Chondrocyte (in vitro differentiated cells): Measurements from ENCODE around the gene TEX2. TPM values are rescaled to one million over a fixed set of nuclear protein-coding genes. Genes with fewer than 3 reads are reported as not detected.
"Not testable (repeated sequence)": the region's sequence is repeated elsewhere in the genome, so short reads cannot be mapped to it uniquely, and the experiment has no call there.

Experiments used
- DNase-seq: peaks from one replicate; pipeline ENCODE4 v3.0.0; 2021; ENCODE audit warnings: mixed read lengths, low spot score
- H3K27ac Mint-ChIP-seq: one replicate; pipeline ENCODE4 v1.8.0; 2021; ENCODE audit warnings: mild to moderate bottlenecking, moderate library complexity, mixed read lengths; ENCODE audit not compliant: unreplicated experiment
- H3K27me3 Mint-ChIP-seq: 2 replicates; pipeline ENCODE4 v1.8.0; 2021; ENCODE audit warnings: low read depth, mixed read lengths
- H3K36me3 Mint-ChIP-seq: 2 replicates; pipeline ENCODE4 v1.8.0; 2021; ENCODE audit warnings: low read depth, mixed read lengths
- H3K4me1 Mint-ChIP-seq: 2 replicates; pipeline ENCODE4 v1.8.0; 2021; ENCODE audit warnings: low read depth, mild to moderate bottlenecking, mixed read lengths
- H3K4me3 Mint-ChIP-seq: one replicate; pipeline ENCODE4 v1.8.0; 2021; ENCODE audit warnings: mild to moderate bottlenecking, moderate library complexity, mixed read lengths; ENCODE audit not compliant: unreplicated experiment
- H3K9me3 Mint-ChIP-seq: 2 replicates; pipeline ENCODE4 v1.8.0; 2021; ENCODE audit warnings: low read depth, mixed read lengths
- CTCF ChIP-seq: fragments of 200-600 bp; sonication (generic); IDR thresholded peaks from 2 replicates; pipeline ENCODE4 v1.5.0; 2021; ENCODE audit warnings: antibody characterized with exemption, mild to moderate bottlenecking, moderate library complexity
- total RNA-seq: library from RNA; stranded (reverse); gene quantifications from 3 replicates; pipeline ENCODE4 v1.2.1, GENCODE V29; 2021

Gene TEX2
- total RNA-seq, 1 donor from 2014 or later: 47.3 TPM

GRCh38 chr17:64124609-64125008 lies 138.5 kb downstream of the TEX2 start:
- Mint-ChIP-seq H3K27ac (no peak overlapping the region), H3K36me3 (no peaks in the 10 kb centered on the region), H3K9me3 (no peaks in the 10 kb centered on the region), H3K4me1 (peaks cover 42% of the 10 kb centered on the region), H3K4me3 (no peak overlapping the region), H3K27me3 (no peaks in the 10 kb centered on the region)
- no peak for TF ChIP-seq CTCF
- DNase-seq: no peak

DNA sequence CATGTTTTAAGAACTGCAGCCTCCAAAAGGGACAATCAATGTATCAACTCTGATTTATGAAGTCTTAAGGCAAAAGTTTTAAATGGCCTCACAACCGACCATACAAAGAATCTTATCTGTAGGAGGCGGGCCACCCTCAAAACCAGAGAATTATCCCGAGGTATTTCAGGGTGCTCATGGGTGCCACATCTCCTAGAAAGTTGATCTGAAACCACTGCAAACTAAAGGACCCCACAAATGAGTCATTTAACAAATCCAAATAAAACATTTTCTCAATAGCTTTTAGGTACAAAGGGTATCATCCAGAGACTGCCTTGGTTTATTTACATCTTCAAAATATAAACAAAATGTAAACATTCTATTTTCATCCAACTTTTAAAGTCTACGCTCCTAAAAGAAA lies 139.9 kb downstream of the TEX2 start:
- DNase-seq: no peak
- Mint-ChIP-seq H3K36me3 (no peaks in the 10 kb centered on the region), H3K27me3 (no peaks in the 10 kb centered on the region), H3K9me3 (no peaks in the 10 kb centered on the region), H3K27ac (no peak overlapping the region), H3K4me1 (peaks cover 39% of the 10 kb centered on the region), H3K4me3 (no peak overlapping the region)
- TF ChIP-seq CTCF: no peak

DNA sequence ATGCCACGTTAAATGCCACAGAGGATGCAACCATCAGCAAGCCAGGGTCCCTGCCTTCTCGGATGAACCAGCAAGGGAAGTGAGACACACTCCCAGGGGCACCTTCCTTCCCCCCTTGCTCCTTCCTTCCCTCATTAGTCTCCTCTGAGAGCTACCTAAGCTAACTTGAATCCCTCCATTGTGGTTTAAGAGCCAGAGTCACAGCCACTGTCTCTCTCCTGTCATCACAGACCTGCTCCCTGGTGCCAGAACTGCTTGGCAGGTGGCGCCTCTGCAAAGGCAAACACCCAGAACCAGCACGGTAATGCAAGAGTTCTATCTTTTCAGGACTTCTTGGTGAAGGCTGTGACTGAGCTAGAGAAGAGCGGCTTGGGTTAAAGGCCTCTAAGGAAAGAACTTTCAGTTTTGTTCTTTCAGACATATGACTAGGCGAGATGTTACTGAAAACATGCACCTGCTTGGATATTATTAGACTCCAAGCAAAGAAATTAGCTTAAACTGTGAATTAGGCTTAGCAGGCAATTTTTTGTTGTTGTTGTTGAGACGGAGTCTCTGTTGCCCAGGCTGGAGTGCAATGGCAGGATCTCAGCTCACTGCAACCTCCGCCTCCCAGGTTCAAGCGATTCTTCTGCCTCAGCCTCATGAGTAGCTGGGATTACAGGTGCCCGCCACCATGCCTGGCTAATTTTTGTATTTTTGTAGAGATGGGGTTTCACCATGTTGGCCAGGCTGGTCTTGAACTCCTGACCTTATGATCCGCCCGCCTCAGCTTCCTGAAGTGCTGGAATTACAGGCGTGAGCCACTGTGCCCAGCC lies 141.9 kb downstream of the TEX2 start:
- not testable (repeated sequence) for H3K27ac Mint-ChIP-seq, H3K4me3 Mint-ChIP-seq, H3K27me3 Mint-ChIP-seq, H3K36me3 Mint-ChIP-seq, DNase-seq, H3K9me3 Mint-ChIP-seq
- peaks cover 35% of the 10 kb centered on the region for H3K4me1 Mint-ChIP-seq

DNA sequence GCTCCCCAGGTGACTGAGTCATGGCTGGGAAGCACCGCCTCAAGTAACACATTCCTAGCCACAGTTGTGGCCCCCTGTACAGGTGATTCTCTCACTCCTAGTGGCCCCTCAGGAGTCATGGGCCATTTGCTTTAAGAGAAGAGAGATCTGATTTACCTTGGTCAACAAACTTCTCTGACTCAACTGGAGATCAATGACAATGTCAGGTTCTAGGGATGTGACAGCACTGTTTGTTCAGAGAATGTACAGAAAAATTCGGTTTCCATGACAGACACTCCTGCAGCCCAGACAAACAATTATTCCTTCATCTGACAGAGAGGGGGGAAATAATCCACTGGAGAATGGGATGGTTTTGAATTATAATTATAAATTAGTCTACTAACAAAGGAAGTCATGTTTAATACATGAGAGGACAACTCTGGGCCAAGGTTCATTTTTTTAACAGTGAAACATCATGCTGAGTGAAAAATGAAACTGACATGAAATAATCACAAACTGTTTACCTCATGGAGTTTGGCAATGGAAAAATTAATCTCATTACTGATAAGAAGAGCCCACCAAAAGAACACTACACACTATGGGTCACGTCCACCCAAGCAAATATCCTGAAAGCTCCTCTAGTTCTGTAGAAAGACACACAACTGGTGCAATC lies 142.8 kb downstream of the TEX2 start:
- Mint-ChIP-seq H3K27me3 (no peaks in the 10 kb centered on the region), H3K9me3 (no peaks in the 10 kb centered on the region), H3K4me3 (no peak overlapping the region), H3K27ac (no peak overlapping the region), H3K36me3 (peaks cover 1% of the 10 kb centered on the region), H3K4me1 (peaks cover 33% of the 10 kb centered on the region)
- TF ChIP-seq CTCF: no peak
- no peak for DNase-seq

- DNase-seq: no peak
- Mint-ChIP-seq H3K4me1 (peaks cover 36% of the 10 kb centered on the region), H3K36me3 (peaks cover 1% of the 10 kb centered on the region), H3K4me3 (no peak overlapping the region), H3K9me3 (no peaks in the 10 kb centered on the region), H3K27ac (peak overlapping the region; percentile 83), H3K27me3 (no peaks in the 10 kb centered on the region)
- no peak for TF ChIP-seq CTCF
Measured at GRCh38 chr17:64117981-64118979, 144.8 kb downstream of the TEX2 start.
